ENCODE results near the gene GNB1. TPM values are rescaled to one million over a fixed set of nuclear protein-coding genes. Genes with fewer than 3 reads are reported as not detected.

GNB1 gene
- total RNA-seq, 1 donor from 2014 or later, result 61.7 TPM

DNA sequence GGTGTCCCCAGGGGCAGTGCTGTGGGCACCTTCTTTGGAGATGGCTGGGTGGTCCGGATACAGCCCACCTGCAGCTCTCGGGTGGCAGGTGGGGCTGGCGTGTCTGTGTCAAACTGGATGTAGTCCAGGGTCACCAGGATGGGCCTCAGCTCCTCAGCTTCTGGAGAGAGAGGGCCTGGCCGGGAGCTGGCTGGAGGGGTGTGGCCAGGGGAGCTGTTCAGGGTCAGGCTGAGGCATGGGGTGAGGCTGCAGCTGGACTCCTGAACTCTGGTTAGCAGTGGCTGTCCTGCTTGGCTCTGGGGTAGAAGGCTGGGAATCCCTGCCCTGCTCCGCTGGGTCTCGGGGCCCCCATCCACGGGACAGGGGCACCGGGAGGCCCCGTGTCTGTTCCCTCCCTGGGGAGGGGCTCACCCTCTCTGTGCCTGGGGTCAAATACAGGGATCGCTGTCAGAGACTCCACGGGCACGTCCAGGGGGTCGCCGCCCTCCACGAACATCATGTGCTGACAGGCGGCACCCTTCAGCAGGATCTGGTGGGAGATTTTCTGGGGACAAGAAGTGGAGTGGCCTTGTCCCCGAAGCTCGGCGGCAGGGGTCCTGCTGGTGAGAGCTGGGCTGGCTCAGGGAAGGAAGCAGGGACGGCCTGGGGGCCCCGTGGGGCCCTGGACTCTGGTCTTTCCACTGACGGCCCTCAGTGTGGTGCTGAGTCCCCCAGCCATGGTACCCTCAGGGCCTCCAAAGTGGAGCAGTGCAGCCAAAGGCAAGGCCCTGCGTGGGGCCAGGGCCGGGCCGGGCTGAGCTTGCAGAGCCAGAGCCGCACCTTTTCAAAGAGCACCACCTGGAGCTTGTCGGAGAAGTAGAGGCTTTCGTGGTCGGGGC is 32.3 kb upstream of the GNB1 start:
- no peak for DNase-seq (ENCODE audit: low read depth)

DNA sequence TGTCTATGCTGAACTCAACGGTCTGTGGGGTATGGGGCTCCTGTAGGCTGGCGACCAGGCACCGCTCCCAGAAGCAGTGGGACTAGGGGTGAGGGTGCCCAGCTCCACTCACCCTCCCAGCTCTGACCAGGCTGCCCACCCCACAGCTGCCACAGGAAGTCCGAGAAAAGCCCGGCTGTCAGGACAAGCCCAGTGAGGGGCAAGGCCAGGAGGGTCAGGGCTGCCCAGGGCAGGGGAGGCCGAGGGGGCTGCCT is 31.7 kb upstream of the GNB1 start:
- no peak for DNase-seq (ENCODE audit: low read depth)

DNA sequence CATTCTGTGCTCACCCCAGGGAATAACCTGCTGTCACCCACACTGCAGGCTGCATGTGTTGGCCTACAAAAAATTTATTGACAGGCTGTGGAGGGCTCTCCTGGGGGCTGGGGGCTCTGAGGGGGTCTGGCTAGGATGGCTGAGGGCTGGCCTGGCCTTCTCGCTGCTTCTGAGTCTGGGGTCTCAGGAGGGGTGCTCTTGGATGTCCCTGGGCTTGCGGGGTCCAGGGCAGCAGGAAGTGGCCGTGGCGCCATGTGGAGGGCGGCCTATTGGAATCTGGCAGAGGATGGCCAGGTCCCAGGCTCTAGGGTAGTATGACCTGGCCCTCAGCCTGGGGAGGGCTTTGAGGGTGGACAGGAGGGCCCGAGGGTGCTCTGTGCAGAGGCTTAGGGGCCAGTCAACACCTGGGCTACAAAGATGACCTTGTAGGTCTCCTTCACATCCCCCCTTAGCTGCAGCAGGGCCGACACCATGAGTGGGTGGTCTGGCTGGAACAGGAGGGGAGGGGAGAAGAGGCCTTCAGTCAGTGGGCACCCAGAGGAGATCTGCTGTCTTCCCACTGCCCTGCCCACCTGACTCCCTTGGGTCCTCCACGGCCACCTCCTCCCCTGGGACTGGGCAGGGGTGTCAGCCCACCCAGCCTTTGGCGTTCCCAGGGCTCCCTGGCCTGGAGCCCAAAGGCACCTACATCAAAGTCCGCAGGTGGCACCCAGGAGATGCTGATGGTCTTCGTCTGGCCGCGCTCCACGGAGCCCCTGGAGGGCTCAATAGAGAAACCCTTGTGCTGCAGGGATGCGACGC is 31.2 kb upstream of the GNB1 start:
- no peak for DNase-seq (ENCODE audit: low read depth)

DNA sequence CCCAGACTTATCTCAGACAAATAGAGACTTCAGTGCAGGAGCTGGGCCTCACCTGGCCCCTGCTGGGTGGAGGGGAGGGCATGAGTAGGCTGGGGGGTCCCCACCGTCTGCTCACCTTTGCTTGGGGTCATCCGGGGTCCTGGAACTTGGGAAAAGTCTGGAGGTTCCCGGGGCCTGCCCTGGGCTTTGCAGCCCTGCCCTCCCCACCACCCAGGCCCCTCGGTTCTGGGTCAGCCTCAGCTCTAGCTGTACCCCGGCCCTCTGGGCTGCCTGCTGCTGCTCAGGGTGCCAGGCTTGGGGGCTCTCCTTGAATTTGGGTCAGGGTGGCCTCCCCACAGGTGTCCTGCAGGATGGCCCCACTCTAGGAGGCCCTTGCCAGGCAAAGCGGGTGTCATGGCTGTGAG is 30.6 kb upstream of the GNB1 start:
- DNase-seq (ENCODE audit: low read depth), result no peak

DNA sequence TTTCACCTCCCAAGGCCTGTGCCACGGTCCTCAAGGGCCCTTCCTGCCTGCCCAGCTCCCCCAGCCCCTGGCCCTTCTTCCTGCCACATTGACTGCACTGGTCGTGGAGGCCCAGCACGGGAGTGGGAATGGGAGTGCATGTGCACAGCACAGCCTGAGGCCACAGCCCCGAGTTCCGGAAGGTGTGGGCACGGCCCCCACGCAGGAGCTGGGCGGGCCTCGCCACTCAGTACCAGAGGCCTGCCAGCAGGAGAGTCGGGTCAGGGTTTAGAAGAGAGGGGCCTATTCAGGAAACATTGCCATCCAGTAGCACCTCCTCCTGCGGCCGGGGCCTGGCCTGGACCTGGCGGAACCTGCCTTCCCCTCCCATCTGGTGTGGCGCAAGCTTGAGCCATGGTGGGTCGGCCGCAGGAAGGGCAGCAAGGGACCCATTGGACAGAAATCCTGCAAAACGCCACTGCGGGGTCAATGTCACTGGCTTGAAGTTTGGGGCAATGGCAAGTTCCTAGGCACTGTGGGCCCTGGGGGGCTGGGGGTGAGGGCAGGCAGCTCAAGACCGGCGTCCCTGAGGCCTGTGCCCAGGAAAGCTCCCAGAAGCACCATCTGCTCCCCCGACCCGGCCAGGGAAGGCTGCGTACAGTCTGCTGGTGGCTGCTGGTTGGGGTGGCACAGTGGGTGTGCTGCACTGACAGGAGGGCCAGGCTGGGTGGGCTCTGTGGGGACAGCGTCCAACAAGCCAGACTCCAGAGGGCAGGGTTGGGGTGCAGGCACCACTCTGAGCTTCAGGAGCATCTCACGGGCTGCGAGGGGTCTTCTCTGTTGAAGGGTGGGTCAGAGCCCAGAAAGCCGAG is 29.9 kb upstream of the GNB1 start:
- DNase-seq (ENCODE audit: low read depth), result no peak

DNA sequence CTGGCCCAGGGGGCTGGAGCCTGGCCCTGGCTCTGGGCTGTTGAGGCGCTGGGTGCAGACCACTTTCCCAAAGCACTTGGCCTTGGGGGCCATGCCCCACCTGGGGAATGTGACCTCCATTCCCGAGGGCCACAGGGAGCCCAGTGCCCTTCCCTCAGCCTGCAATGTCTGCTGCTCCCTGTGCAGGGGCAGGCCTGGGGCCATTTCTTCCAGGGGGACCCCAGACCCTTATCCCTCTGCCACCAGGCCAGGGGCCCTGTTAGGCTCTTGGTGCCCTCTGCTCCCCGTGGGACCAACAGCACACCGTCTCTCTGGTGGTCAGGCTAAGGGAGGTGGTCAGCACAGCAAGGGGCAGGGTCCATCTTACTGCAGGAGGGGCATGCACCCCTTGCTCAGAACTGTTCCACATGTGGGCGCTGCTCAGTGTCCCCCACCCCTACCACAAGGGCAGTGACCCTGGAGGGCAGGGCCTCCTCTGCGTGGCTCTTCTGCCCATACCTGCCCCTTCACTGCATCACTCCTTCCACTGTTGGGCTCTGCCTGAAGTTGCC is 29.2 kb upstream of the GNB1 start:
- DNase-seq (ENCODE audit: low read depth), result no peak

DNA sequence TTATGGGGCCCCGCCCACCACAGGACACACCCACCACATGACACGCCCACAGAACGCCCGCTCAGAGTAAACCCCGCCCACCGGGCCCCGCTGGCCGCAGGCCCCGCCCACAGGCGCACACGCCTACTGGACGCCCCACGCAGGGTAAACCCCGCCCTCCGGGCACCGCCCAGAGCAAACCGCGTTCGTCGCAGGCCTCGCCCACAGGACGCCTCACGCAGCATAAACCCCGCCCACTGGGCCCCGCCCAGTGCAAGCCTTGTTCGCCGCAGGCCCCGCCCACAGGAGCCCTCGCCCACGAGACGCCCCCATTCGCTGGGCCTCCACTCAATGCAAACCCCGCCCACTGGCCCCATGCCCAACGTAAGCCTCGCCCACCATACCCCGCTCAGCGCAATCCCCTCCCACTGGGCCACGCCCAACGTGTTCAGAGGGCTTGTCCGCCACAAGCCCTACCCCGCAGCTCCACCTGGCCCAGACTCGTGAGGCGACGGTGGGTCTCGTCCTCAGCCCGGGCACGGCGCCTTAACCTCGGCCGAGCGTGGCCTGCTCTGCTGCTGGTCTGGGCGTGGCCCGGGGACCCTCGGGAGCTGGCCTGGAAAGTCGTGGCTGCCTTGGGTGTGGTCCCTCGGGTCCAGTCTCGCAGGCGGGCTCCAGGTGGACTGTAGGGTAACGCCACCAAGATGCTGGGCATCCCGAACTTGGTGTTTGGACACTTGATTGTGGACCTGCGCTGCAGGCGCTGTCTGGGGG is 28.6 kb upstream of the GNB1 start:
- DNase-seq (ENCODE audit: low read depth), result peak; percentile 68

DNA sequence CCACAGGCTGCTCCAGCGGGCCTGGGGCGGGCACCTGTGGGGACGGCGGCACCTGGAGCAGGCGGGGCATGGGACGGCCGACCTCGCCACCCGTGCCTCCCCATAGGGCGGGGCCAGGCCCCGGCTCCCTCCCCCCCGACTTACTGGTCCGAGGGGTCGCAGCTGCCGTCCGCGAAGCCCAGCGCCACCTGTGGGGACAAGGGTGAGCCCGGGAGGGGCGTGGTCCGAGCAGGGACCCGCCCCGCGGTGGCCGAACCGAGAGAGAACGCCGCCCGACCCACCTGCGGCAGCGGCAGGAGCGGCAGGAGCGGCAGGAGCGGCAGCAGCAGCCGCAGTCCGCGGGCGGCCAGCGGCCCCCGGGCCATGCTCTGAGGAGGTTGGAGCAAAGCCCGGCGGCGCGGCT is 28.0 kb upstream of the GNB1 start, which contains the start of gene TMEM52:
TMEM52 (minus strand) TSS at position 379 of the 403 bp plus-strand sequence; CDS start at position 365, 14 bp downstream.
- DNase-seq (ENCODE audit: low read depth), result no peak

DNA sequence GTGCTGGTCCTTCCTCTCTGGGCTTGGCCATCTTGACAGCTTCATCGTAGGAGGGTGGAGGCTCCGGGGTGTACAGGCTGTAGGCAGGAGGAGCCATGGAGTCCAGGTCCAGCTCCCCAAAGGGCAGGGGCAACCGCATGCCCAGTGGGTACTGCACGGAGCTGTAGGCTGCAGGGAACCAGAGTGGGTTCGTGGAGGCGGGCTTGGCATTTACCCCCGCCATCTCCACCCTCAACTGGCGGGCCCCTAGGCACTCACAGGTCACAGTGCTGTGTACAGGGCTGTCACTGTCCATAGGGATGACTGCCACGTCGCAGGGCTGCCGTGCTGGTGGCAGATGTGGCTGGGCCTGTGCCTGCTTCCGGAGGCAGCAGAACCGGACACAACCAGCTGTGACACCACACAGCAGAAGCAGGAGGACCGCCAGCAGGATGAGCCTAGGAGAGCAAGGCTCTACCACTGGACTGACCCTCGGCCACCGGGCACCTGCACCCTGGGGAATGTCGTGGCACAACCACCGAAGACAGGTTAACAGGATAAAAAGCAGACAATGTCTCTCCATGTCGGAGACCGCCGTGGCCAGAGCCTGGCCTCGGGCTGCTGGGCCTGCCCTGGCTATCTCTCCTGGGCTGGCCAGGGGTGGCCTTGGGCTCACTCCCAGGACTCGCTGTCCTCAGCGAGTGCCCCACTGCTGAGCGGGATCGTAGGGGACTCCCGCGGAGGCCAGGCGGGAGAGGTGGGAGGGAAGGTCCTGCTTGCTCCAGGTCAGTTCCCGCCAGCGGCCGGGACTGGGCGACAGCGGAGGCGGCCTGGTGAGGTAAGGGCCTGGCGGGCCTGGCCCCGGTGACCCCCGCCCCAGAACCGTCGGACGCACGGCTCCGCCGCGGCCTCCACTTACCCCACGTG is 27.4 kb upstream of the GNB1 start:
- DNase-seq (ENCODE audit: low read depth), result no peak

DNA sequence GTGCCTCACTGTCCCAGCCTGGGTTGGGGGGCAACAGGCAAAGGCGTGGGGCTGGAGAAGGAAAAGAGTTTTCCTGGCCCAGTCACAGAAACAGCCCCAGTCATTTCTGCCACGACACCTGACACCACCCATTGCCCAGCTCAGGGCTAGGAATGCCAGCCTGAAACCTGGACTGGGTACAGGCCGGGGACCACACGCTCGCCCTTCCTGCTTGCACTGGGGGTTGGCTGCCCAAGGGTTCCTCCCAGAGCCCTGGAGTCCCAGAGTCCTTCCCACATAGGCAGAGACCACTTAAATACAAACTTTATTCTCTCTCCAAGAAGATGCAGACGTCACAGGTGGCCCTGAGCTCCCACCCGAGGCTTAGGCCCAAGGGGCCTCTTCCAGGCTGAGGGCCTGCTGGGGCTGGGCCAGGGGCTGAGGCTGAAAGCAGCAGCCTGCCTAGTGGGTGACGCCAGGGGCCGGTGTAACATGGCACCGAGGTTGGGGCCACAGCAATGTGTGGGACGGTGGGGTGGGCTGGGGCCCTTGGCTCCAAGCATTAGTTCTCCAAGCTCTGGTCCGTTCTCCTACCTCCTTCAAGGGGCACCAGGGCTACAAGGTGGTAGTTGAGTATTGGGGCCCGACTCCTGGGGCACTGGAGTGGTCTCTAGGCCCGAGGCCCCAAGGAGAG is 26.6 kb upstream of the GNB1 start:
- DNase-seq (ENCODE audit: low read depth), result peak; percentile 19

DNA sequence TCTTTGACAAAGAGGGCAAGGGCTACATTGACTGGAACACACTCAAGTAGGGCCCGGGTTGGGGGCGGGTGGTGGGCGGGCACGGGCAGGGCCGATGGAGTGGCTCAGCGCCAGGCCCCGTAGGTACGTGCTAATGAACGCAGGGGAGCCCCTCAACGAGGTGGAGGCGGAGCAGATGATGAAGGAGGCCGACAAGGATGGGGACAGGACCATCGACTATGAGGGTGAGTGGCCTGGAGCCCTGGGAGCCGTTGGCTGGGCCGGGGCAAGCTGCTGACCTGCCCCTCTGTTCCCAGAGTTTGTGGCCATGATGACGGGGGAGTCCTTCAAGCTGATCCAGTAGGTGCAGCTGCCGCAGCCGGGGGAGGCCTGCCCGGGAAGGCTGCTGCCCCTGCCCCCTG is 26.0 kb upstream of the GNB1 start:
- DNase-seq (ENCODE audit: low read depth), result no peak

DNA sequence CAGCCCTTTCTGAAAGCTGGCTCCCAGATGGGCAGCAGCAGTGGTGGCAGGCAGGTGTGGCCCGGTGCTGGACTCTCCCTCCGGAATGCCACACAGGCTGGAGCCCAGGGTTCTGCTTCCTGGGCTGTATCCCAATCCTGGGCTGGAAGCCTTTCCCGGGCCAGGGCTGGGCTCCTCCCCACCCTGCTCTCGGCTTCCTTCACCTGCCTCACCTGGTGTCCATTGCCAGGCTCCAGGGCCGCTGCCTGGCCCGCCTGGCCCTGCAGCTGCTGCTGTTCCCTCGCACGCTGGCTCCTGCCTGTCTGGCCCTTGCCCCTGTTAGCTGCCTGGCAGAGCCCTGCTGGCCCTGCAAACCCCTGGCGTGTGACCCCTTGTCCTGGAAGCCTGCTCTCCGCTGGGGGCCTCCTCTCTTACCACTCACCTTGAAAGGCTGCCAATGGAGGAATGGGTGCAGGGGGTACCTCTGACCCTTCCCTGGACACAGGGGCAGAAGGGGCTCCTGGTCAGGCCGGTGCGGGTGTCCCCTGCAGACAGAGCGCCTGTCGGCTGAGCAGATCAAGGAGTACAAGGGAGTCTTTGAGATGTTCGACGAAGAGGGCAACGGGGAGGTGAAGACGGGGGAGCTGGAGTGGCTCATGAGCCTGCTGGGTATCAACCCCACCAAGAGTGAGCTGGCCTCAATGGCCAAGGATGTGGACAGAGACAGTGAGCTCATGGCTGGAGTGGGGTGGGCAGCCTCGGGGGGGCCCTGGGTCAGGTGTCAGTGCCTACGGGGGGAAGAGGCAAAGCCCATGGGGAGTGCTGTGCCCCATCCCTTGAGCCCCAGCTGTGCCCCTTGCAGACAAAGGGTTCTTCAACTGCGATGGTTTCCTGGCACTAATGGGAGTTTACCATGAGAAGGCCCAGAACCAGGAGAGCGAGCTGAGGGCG is 25.3 kb upstream of the GNB1 start:
- DNase-seq (ENCODE audit: low read depth), result no peak

DNA sequence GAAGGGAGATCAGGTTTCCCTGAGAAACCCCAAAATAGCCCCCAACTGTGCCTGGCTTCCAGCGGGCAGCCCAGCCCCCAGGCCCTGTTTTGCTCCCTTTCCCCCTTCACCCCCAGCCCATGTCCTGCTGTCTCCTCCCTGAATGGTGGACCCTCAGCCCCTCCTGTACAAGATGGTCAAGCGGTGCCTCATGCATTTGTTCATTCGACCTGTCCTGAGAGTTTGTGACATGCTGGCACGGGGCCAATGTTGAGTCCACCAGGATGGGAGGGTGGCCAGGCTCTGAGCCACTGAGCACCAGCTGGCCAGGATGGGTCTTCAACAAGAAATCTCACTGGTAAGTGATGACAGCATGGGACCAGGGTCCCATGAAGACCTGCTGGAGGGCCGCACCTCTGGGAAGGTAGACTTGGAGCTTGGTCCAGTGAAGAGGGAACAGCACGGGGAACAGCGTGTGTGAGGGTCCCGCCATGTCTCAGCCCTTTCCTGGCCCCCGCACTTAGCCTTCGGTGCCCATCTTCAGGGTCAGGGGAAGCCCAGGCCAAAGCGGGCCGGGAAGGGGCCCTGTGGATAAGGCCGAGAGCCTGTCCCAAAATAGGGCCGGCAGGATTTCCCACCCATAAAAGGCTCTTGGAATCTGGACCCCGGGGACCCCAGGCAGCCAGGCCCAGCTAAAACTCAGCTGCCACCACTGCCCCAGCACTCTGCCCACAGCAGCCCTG is 24.2 kb upstream of the GNB1 start, which contains the start of gene CALML6:
CALML6 (plus strand) TSS at position 290 of the 722 bp plus-strand sequence; CDS start at position 311, 21 bp downstream.
- peak; percentile 50 for DNase-seq (ENCODE audit: low read depth)

DNA sequence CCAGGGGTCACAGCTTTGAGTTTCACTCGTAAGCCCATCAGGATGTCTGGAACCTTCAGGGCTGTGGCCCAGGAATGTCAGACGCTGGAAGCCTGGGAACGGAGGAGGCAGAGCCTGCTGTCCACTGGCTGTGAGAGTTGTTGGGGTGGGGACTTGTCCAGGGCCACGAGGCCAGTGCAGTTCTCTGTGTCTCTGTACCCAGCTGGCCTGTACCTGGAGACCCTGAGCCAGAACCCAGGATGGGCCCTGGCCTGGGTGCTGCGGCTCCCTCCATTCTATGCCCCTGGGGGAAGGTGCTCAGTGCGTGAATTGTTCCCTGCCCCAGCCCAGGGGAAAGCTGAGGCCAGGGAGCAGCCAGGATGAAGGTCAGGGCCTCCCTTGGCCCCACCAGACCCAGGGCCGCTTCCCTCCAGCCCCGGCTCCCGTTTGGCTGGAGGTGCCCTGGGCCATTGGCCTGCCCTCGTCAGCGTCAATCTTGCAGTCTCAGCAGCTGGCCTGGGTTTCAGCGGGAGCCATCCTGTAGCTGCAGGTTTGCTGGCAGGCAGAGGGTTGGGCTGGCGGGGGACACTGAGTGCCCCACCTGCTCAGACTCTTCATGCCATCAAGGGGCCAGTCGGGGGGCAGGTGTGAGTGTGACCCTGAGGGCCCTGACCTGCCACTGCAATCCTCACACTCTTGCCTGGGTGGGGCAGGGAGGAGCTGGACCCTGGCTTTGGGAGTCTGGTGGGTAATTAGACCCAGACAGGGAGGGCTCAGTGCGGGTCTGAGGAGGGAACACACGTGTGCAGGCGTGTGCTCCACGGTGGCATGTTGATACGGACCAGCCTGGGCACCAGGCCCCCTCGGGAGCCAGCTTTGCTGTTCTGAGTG is 23.4 kb upstream of the GNB1 start:
- peak; percentile 60 for DNase-seq (ENCODE audit: low read depth)

DNA sequence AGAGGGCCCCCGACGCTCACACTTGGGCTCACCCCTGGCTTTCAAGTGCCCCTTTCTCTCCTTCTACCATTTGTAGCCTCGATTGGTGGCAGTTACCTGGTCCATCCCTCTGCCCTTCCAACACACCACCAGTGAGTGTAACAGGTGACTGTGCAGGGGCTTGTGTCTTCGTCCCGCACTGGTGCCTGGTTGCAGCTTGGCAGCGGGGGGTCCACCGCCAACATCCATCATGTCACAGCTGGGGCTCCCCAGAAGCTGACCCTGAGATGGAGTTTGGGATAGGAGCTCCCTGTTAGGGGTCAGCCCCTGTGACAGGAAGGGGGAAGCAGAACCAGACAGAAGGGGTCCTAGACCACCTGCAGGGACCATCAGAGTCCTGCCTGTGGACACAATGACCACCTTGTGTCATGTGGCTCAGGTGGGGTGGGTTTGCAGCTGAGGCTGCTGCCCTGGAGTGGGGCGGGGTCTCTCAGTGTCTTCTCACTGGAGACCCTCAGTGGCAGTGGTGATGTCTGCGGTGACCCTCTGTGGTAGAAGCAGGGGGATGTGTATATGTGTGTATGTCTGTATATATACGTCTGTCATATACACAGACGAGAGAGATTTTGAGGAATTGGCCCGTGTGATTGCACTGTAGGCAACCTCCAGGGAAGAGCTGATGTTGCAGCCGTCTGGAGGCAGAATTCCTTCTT is 20.6 kb upstream of the GNB1 start:
- no peak for DNase-seq (ENCODE audit: low read depth)

Measured in myocyte (in vitro differentiated cells).